GM19025 (cell line): ENCODE data around the gene NLGN1.

Experiments
- ATAC-seq: cut with Tn5 transposase; IDR thresholded peaks from one replicate; pipeline ENCODE4 v1.9.1; 2021; ENCODE audit warnings: mild to moderate bottlenecking, low read depth, moderate library complexity; ENCODE audit not compliant: unreplicated experiment

Gene NLGN1

GRCh38 chr3:174233511-174233910, 836.0 kb downstream of the NLGN1 start:
- ATAC-seq, result no peak

GRCh38 chr3:174242311-174243041, 844.9 kb downstream of the NLGN1 start:
- no peak for ATAC-seq

- ATAC-seq, result no peak
Observed at GRCh38 chr3:174243171-174243570, 845.6 kb downstream of the NLGN1 start.

GRCh38 chr3:174247687-174248152, 850.2 kb downstream of the NLGN1 start:
- no peak for ATAC-seq

- no peak for ATAC-seq
Observed at GRCh38 chr3:174251681-174252080, 854.1 kb downstream of the NLGN1 start.

GRCh38 chr3:174253196-174253823, 855.8 kb downstream of the NLGN1 start:
- no peak for ATAC-seq

- no peak for ATAC-seq
Observed at GRCh38 chr3:174253940-174254339, 856.4 kb downstream of the NLGN1 start.

GRCh38 chr3:174255454-174255853, 857.9 kb downstream of the NLGN1 start:
- ATAC-seq, result no peak

GRCh38 chr3:174266476-174266875, 868.9 kb downstream of the NLGN1 start:
- no peak for ATAC-seq

- ATAC-seq, result no peak
Observed at GRCh38 chr3:174268061-174268460, 870.5 kb downstream of the NLGN1 start.

GRCh38 chr3:174268586-174268985, 871.0 kb downstream of the NLGN1 start:
- no peak for ATAC-seq

GRCh38 chr3:174270841-174271240, 873.3 kb downstream of the NLGN1 start:
- ATAC-seq, result no peak

- ATAC-seq, result no peak
Observed at GRCh38 chr3:174275336-174275735, 877.8 kb downstream of the NLGN1 start.

- ATAC-seq, result no peak
Observed at GRCh38 chr3:174276826-174277225, 879.3 kb downstream of the NLGN1 start.

GRCh38 chr3:174278094-174278493, 880.5 kb downstream of the NLGN1 start:
- ATAC-seq, result no peak

GRCh38 chr3:174280186-174280585, 882.6 kb downstream of the NLGN1 start:
- ATAC-seq, result no peak

GRCh38 chr3:174285242-174285864, 887.8 kb downstream of the NLGN1 start:
- no peak for ATAC-seq

GRCh38 chr3:174287705-174288104, 890.2 kb downstream of the NLGN1 start:
- no peak for ATAC-seq

GRCh38 chr3:174294616-174295015, 897.1 kb downstream of the NLGN1 start:
- no peak for ATAC-seq

- no peak for ATAC-seq
Observed at GRCh38 chr3:174295306-174296092, 898.0 kb downstream of the NLGN1 start.
